Loucy (cell line): ENCODE data around the gene SEC61B.

Experiments
- CTCF ChIP-seq: fragments of 200-600 bp; sonication (generic); conservative IDR thresholded peaks from 2 replicates; pipeline ENCODE4 v1.5.1; 2014; ENCODE audit warnings: mild to moderate bottlenecking, antibody characterized with exemption, low read length
- EZH2phosphoT487 ChIP-seq: fragments of 200-600 bp; IDR thresholded peaks from 2 replicates; pipeline ENCODE4 v1.6.1; 2018; ENCODE audit warnings: antibody characterized with exemption, mild to moderate bottlenecking, moderate library complexity, borderline replicate concordance

DNA sequence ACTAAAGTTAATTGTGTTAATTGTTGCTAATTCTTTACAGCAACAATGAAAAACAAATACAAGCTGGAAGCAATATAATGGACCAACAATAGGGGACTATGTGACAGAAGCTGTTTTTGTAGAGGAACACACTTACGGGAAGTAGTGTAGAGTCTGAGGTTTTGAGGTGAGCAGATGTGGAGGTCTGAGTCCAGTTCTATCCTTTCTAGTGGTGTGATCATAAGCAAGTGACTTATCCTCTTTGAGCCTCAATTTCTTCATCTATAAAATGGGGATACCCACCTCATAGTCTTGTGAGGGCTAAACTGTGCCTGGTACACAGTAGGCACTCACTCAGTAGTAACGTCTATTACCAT lies 28.6 kb upstream of the SEC61B start:
- no peak for TF ChIP-seq CTCF
- TF ChIP-seq EZH2phosphoT487 = no peak
